GM12875 (cell line): Measurements from ENCODE around the gene HINT3.

ENCODE experiments used
- H3K4me3 ChIP-seq: one replicate; pipeline ENCODE4 v1.5.1; 2011; ENCODE audit warnings: low read depth, low read length, control low read depth
- CTCF ChIP-seq: IDR thresholded peaks from 2 replicates; pipeline ENCODE4 v1.5.1; 2011; ENCODE audit warnings: low read depth, mild to moderate bottlenecking, control low read depth, inconsistent platforms, low read length, moderate library complexity, borderline replicate concordance; ENCODE audit not compliant: insufficient read depth

HINT3 gene

DNA sequence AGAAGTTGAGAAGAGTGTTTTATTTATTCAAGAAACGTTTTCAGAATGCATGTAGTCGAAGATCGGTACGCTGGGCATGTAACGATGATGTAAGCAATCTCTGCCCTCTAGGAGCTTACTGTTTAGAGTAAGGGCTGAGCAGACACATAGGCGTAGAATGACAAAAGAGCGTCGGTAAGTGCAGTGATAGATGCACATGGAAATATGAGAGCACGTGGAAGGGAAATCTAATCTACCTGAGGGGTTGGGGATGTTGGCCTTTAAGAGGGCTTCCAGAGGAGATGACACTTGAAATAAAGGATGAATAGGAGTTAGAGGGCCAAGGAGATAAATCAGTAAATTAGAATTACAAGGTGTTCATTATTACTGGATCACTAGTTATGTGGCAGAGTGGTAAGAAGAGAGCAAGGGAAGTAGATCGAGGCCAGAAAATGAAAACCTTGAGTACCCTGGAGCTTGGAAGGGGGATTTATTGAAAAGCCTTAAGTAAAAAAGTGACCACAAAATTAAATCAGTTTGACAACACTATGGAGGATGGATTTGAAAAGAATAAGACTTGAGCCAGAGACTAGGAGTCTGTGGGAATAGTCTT lies 30.6 kb downstream of the HINT3 start:
- no peak for TF ChIP-seq CTCF

GRCh38 chr6:125988280-125988679 lies 31.7 kb downstream of the HINT3 start:
- TF ChIP-seq CTCF, result no peak
- H3K4me3 ChIP-seq, result no peak overlapping the region

More for the DNA sequence above, 30.6 kb downstream of the HINT3 start:
- peak overlapping the region; percentile 65 for H3K4me3 ChIP-seq

DNA sequence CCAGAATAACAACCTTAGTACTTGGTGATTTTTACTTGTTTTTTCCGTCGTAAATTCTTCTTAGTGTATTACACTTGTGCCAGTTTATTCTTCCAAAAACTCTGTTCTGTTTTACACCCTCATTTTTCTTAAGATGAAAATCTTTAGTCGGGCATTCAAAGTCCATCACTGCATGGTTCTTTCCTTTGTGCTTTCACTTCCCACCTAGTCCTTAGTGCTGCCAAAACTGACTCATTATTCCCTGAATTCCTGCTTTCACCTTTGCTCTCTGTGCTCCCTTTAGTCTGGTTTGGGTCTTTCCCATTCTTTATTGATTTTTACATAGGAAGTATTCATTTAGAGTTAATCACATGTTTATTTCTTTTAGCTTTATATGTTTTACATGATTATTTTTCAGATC lies 33.1 kb downstream of the HINT3 start:
- TF ChIP-seq CTCF, result no peak
- no peak overlapping the region for H3K4me3 ChIP-seq

- no peak for TF ChIP-seq CTCF
- H3K4me3 ChIP-seq, result no peak overlapping the region
Observed at GRCh38 chr6:125991653-125992052, 35.1 kb downstream of the HINT3 start.

GRCh38 chr6:125994670-125995488 lies 38.3 kb downstream of the HINT3 start:
- TF ChIP-seq CTCF, result no peak
- no peak overlapping the region for H3K4me3 ChIP-seq

DNA sequence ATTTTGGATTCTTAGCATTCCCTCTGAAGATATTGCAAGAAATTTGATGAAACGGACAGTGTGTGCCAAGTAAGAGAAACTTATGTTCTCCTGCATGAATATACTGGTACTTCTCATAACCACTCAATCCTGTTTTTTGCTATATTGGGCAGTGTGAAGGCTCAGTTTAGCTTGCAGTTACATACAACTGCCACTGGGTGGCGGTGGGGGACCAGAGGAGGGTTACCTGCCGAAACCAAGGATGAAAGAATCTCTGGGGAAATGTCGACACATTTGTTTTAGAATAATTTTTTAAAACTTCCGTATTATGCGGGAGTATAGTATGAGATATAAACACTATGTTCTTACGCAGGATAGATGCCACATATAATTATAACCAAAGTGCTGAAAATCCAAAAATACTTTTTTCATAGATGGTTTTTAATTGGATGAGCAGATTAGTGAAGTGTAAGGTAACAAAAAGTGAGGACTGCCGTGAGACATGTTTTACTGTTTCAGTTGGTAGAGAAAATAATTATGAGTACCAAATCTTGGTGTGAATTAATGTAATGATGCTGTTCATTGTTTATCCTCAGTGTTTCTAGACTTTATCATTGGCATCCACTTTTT lies 39.5 kb downstream of the HINT3 start:
- peak; percentile 86 for TF ChIP-seq CTCF
- H3K4me3 ChIP-seq, result no peak overlapping the region
